ENCODE data around the gene RPP25L. TPM values are rescaled to one million over a fixed set of nuclear protein-coding genes. Genes with fewer than 3 reads are reported as not detected.
A peak's percentile ranks its signal among the peaks of the same experiment; 100 is the strongest.

RPP25L gene
- polyA plus RNA-seq, 1 donor from 2014 or later, result 31.4 TPM

DNA sequence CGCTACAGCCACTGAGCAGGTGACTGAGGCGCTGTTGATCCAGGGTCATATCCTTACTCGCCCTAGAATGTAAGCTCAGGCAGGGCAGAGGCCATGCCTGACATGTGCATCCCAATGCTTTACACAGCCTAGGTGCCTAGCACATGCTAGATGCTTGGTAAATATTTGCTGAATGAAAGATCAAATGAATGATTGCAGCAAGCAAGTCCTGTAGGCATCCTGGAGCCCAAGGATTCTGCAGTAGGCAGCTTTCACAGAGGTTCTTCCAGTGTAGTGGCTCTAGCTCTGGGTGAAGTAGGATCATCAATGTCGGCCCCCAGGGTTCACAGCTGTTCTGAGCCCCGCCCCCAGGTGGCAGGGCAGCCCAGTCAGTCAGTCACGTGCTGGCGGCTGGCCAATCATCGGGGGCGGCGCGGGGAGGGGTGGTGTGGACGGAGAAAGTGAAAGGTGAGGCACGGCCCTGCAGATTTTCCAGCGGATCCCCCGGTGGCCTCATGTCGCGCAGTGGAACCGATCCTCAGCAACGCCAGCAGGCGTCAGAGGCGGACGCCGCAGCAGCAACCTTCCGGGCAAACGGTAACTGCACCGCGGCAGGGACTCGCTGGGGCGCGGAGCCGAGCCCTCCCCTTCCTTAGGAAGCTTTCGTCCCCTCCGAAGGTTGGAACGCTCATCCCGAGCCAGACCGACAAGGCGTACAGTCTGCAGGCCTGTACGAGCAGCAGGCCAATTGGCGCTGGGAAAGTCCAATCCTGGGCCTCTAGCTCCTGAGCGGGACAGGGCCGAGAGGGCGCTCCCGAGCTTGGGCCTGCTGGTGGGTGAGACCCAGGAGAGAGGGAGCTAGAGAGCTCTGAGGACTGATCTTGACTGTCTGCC is 34.5 kb upstream of the RPP25L start, which contains the start of gene GALT:
TSS of gene GALT (plus strand) at position 465 of the 873 bp plus-strand sequence. CDS start at position 495, 30 bp downstream.
- H3K9me3 ChIP-seq (ENCODE audit: low read length), result no peaks in the 10 kb centered on the region
- no peaks in the 10 kb centered on the region for H3K79me2 ChIP-seq (replicated peaks; ENCODE audit: insufficient read depth, low read length)
- no peaks in the 10 kb centered on the region for H3K27me3 ChIP-seq (ENCODE audit: insufficient read depth, low read depth, low read length)
- no peaks in the 10 kb centered on the region for H3K36me3 ChIP-seq (ENCODE audit: insufficient read depth, low read length)
- peak within 1 kb of the TSS; percentile 89 for H3K27ac ChIP-seq (ENCODE audit: low read length)
- H3K4me2 ChIP-seq (ENCODE audit: low read length), result peak within 1 kb of the TSS; percentile 95
- no peaks in the 10 kb centered on the region for H3F3A ChIP-seq (ENCODE audit: insufficient read depth, low read length, poor library complexity, severe bottlenecking)
- H3K9me2 ChIP-seq (ENCODE audit: insufficient read depth, low read length), result no peaks in the 10 kb centered on the region
- peak; percentile 79 for TF ChIP-seq REST (IDR thresholded peaks at IDR 0.05; ENCODE audit: borderline replicate concordance)
- no peak for TF ChIP-seq EZH2 (IDR thresholded peaks at IDR 0.05; ENCODE audit: borderline replicate concordance, insufficient read depth, low read length, poor library complexity, severe bottlenecking)
- TF ChIP-seq MXI1 (conservative IDR thresholded peaks at IDR 0.05; ENCODE audit: poor library complexity, severe bottlenecking), result peak; percentile 66
- TF ChIP-seq RAD21 (conservative IDR thresholded peaks at IDR 0.05), result peak; percentile 7
- TF ChIP-seq EP300 (conservative IDR thresholded peaks at IDR 0.05; ENCODE audit: poor library complexity, severe bottlenecking), result no peak
- TF ChIP-seq, protein P1, sequence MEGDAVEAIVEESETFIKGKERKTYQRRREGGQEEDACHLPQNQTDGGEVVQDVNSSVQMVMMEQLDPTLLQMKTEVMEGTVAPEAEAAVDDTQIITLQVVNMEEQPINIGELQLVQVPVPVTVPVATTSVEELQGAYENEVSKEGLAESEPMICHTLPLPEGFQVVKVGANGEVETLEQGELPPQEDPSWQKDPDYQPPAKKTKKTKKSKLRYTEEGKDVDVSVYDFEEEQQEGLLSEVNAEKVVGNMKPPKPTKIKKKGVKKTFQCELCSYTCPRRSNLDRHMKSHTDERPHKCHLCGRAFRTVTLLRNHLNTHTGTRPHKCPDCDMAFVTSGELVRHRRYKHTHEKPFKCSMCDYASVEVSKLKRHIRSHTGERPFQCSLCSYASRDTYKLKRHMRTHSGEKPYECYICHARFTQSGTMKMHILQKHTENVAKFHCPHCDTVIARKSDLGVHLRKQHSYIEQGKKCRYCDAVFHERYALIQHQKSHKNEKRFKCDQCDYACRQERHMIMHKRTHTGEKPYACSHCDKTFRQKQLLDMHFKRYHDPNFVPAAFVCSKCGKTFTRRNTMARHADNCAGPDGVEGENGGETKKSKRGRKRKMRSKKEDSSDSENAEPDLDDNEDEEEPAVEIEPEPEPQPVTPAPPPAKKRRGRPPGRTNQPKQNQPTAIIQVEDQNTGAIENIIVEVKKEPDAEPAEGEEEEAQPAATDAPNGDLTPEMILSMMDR (IDR thresholded peaks at IDR 0.05; ENCODE audit: poor library complexity, severe bottlenecking), result peak; percentile 75
- peak; percentile 89 for TF ChIP-seq POLR2AphosphoS5 (IDR thresholded peaks at IDR 0.05)
- TF ChIP-seq SMC3 (conservative IDR thresholded peaks at IDR 0.05; ENCODE audit: poor library complexity), result peak; percentile 56
- TF ChIP-seq TAF1 (IDR thresholded peaks at IDR 0.05; ENCODE audit: low read depth), result peak; percentile 81
- no peaks in the 10 kb centered on the region for H4K20me1 ChIP-seq (ENCODE audit: insufficient read depth)
- peak within 1 kb of the TSS; percentile 84 for H3K4me3 ChIP-seq (ENCODE audit: low read length)
- H3K9ac ChIP-seq (ENCODE audit: low read length), result peak within 1 kb of the TSS; percentile 90
- H2AFZ ChIP-seq (ENCODE audit: low read depth, low read length), result peak within 1 kb of the TSS; percentile 91

GRCh38 chr9:34644766-34645314 is 32.9 kb upstream of the RPP25L start:
- Histone ChIP-seq H3K4me3 (ENCODE audit: low read length) (no peak overlapping the region), H3F3A (ENCODE audit: insufficient read depth, low read length, poor library complexity, severe bottlenecking) (no peaks in the 10 kb centered on the region), H3K9ac (ENCODE audit: low read length) (no peak overlapping the region), H3K9me3 (ENCODE audit: low read length) (no peaks in the 10 kb centered on the region), H3K27me3 (ENCODE audit: insufficient read depth, low read depth, low read length) (no peaks in the 10 kb centered on the region), H3K27ac (ENCODE audit: low read length) (no peak overlapping the region), H3K9me2 (ENCODE audit: insufficient read depth, low read length) (no peaks in the 10 kb centered on the region), H3K4me2 (ENCODE audit: low read length) (no peak overlapping the region), H3K79me2 (replicated peaks; ENCODE audit: insufficient read depth, low read length) (no peaks in the 10 kb centered on the region), H3K36me3 (ENCODE audit: insufficient read depth, low read length) (no peaks in the 10 kb centered on the region), H4K20me1 (ENCODE audit: insufficient read depth) (no peaks in the 10 kb centered on the region), H2AFZ (ENCODE audit: low read depth, low read length) (no peak overlapping the region)
- TF ChIP-seq TAF1 (IDR thresholded peaks at IDR 0.05; ENCODE audit: low read depth), result no peak
- no peak for TF ChIP-seq RAD21 (conservative IDR thresholded peaks at IDR 0.05)
- no peak for TF ChIP-seq POLR2AphosphoS5 (IDR thresholded peaks at IDR 0.05)
- no peak for TF ChIP-seq REST (IDR thresholded peaks at IDR 0.05; ENCODE audit: borderline replicate concordance)
- no peak for TF ChIP-seq EP300 (conservative IDR thresholded peaks at IDR 0.05; ENCODE audit: poor library complexity, severe bottlenecking)
- no peak for TF ChIP-seq SMC3 (conservative IDR thresholded peaks at IDR 0.05; ENCODE audit: poor library complexity)
- TF ChIP-seq EZH2 (IDR thresholded peaks at IDR 0.05; ENCODE audit: borderline replicate concordance, insufficient read depth, low read length, poor library complexity, severe bottlenecking), result no peak
